ENCODE data around the gene IFIT3. TPM values are rescaled to one million over a fixed set of nuclear protein-coding genes. Genes with fewer than 3 reads are reported as not detected.

IFIT3 gene
- total and polyA plus RNA-seq, 2 of the 8 experiments (the other 6 are each of a cell fraction or from before 2014, with no cell fraction given) = 0.12 to 0.84 TPM

- Histone ChIP-seq H2BK15ac (ENCODE audit: low read length) (no peak overlapping the region), H3K4ac (replicated peaks; ENCODE audit: insufficient read length, low read depth, low read length) (no peak overlapping the region), H3K23ac (ENCODE audit: insufficient read length) (no peak overlapping the region), H3K14ac (ENCODE audit: insufficient read length) (no peak overlapping the region), H2AK5ac (ENCODE audit: low read depth, low read length) (no peak overlapping the region), H2BK120ac (replicated peaks; ENCODE audit: low read depth, low read length) (no peak overlapping the region), H2BK12ac (ENCODE audit: low read depth, low read length) (no peak overlapping the region), H3K36me3 (ENCODE audit: control insufficient read depth in 2 of 4, insufficient read depth in 4 of 4, low read length in 3 of 4) (no peaks in the 10 kb centered on the region), H4K8ac (ENCODE audit: extremely low read depth, insufficient read depth, low read length) (no peak overlapping the region), H3K23me2 (ENCODE audit: low read depth, low read length) (no peaks in the 10 kb centered on the region), H3K4me1 (replicated peaks in 1 of 4; ENCODE audit: control insufficient read depth in 3 of 4, insufficient read depth in 4 of 4, low read length in 3 of 4) (peaks cover 0 to 3% (median 1%) of the 10 kb centered on the region in 4 experiments; a peak in 2 of 7 replicates), H4K91ac (replicated peaks; ENCODE audit: insufficient read length, low read length) (no peak overlapping the region), H2AFZ (ENCODE audit: low read length) (no peak overlapping the region), H3K18ac (ENCODE audit: extremely low read depth, low read length) (no peak overlapping the region), H3K9me3 (ENCODE audit: insufficient read depth in 2 of 2, low read depth in 1 of 2, low read length in 1 of 2) (no peaks in the 10 kb centered on the region), H3K79me2 (ENCODE audit: control insufficient read depth in 1 of 2, insufficient read depth in 2 of 2, low read length in 2 of 2) (no peaks in the 10 kb centered on the region), H4K5ac (ENCODE audit: insufficient read length, low read depth, low read length) (no peak overlapping the region), H3K9ac (replicated peaks in 1 of 4; ENCODE audit: extremely low read depth in 1 of 4, low read depth in 3 of 4, low read length in 3 of 4) (no peak overlapping the region), H3K56ac (replicated peaks; ENCODE audit: insufficient read length, low read depth, low read length) (no peak overlapping the region), H2BK20ac (ENCODE audit: low read length) (no peak overlapping the region), H3K4me3 (ENCODE audit: extremely low read depth in 1 of 4, insufficient read depth in 2 of 4, low read depth in 3 of 4, low read length in 4 of 4) (no peak overlapping the region), H3K27ac (ENCODE audit: low read depth, low read length) (no peak overlapping the region), H3K79me1 (ENCODE audit: low read depth, low read length) (no peaks in the 10 kb centered on the region), H3K27me3 (replicated peaks in 1 of 4; ENCODE audit: control insufficient read depth in 3 of 4, extremely low read depth in 1 of 4, insufficient read depth in 3 of 4, low read length in 3 of 4) (no peaks in the 10 kb centered on the region), H3K4me2 (ENCODE audit: insufficient read depth in 1 of 2, low read depth in 2 of 2, low read length in 2 of 2) (no peak overlapping the region), H4K20me1 (replicated peaks in 1 of 2; ENCODE audit: control insufficient read depth in 1 of 2, insufficient read depth in 2 of 2, low read length in 2 of 2) (no peaks in the 10 kb centered on the region), H2BK5ac (ENCODE audit: low read depth, low read length) (no peak overlapping the region)
- FAIRE-seq (no peak), DNase-seq (ENCODE audit: low read depth in 1 of 2, low spot score in 2 of 2) (no peak)
- POLR2A ChIA-PET (ENCODE audit: partially characterized antibody) = no interaction called here
- CTCF ChIA-PET (ENCODE audit: partially characterized antibody) = interaction anchor here (1.2 to 9.9 kb wide), 4 partner anchors 8 to 86 kb away, joined by 3 to 60 read pairs (median 5); no protein-coding TSS in a partner anchor
- WGBS, 2 experiments (ENCODE audit: extremely low coverage in 1 of 2, insufficient coverage in 1 of 2, insufficient read length in 1 of 2, insufficient replicate concordance in 2 of 2, low coverage in 1 of 2, low lambda C conversion rate in 2 of 2, missing lambda C conversion rate in 1 of 2) = 84% methylated on average over 2 of the region's 2 CpGs; no CpG with 5 or more reads in 1 of the 2 experiments
- TF ChIP-seq CREB1 (IDR thresholded peaks at IDR 0.05) (no peak), TCF12 (IDR thresholded peaks at IDR 0.05; ENCODE audit: low read depth, low read length) (no peak), TAF1 (IDR thresholded peaks at IDR 0.05; ENCODE audit: low read depth, low read length) (no peak), CTCF (IDR thresholded peaks at IDR 0.05; ENCODE audit: control extremely low read depth in 1 of 3, insufficient read depth in 1 of 3, low read depth in 1 of 3, low read length in 3 of 3) (no peak), KDM5A (IDR thresholded peaks at IDR 0.05; ENCODE audit: low read length) (no peak), CBX5 (IDR thresholded peaks at IDR 0.05; ENCODE audit: low read depth, low read length) (no peak), RAD21 (IDR thresholded peaks at IDR 0.05 in 1 of 2, conservative IDR thresholded peaks at IDR 0.05 in 1 of 2; ENCODE audit: low read depth in 2 of 2, low read length in 2 of 2) (no peak), SIN3A (conservative IDR thresholded peaks at IDR 0.05 in 1 of 2, IDR thresholded peaks at IDR 0.05 in 1 of 2; ENCODE audit: low read depth in 1 of 2, low read length in 2 of 2) (no peak)
Observed at GRCh38 chr10:89303161-89303560, 24.6 kb upstream of the IFIT3 start.
